GM12878 (cell line): ENCODE data around the gene SDS. TPM values are rescaled to one million over a fixed set of nuclear protein-coding genes. Genes with fewer than 3 reads are reported as not detected.

Source experiments
- ATAC-seq: fragments of 200-7000 bp; cut with Tn5 transposase; 3 replicates; pipeline ENCODE4 v1.9.1; 2020; ENCODE audit warnings: mild to moderate bottlenecking, moderate library complexity
- BruUV-seq: library from RNA; stranded (reverse); fragments of 400-500 nt; replicated peaks from 2 replicates; lab custom pipeline; 2021; lab: Mats Ljungman, UMichigan
- CTCF ChIA-PET: fragments of 300-600 bp; sonication (Branson Sonifier 250); formaldehyde crosslinking; extraction: SDS; loops from one replicate; lab custom pipeline; 2021; ENCODE audit warnings: inconsistent platforms; lab: Yijun Ruan, JAX
- POLR2A ChIA-PET: fragments of 350-600 bp; formaldehyde crosslinking; extraction: SDS; loops from one replicate; lab custom pipeline; 2021; ENCODE audit warnings: inconsistent platforms; lab: Charles Lee
- RAD21 ChIA-PET: fragments of 300-600 bp; sonication (Branson Sonifier 250); formaldehyde crosslinking; loops from one replicate; lab custom pipeline; 2023; ENCODE audit warnings: antibody characterized with exemption; ENCODE audit not compliant: unreplicated experiment; lab: Charles Lee
- SMC1A ChIA-PET: fragments of 300-600 bp; sonication (Branson Sonifier 250); formaldehyde crosslinking; loops from one replicate; lab custom pipeline; 2023; ENCODE audit not compliant: unreplicated experiment, uncharacterized antibody; lab: Charles Lee
- DNase-seq: peaks from one replicate; pipeline ENCODE4 v3.0.0-alpha.2; 2011; ENCODE audit warnings: low read depth, low spot score
- FAIRE-seq: peaks from 3 replicates; lab custom pipeline; 2011; peaks lifted over from hg19 to GRCh38; lab: Jason Lieb, UNC
- H2AFZ ChIP-seq: 2 replicates; pipeline ENCODE4 v1.6.0; 2011; ENCODE audit warnings: low read depth, low read length, control low read depth; ENCODE audit not compliant: control insufficient read depth
- H3K27ac ChIP-seq: 2 replicates; pipeline ENCODE4 v1.5.1; 2011; ENCODE audit warnings: control low read depth; ENCODE audit not compliant: control insufficient read depth, insufficient read depth
- H3K27me3 ChIP-seq, 2 experiments: replicated peaks in 1 of 2; 2 replicates each; pipeline versions ENCODE4 v1.6.0 to v1.6.1; 2011; ENCODE audit warnings: low read length in 1 of 2; ENCODE audit not compliant: control insufficient read depth in 2 of 2, insufficient read depth in 2 of 2
- H3K36me3 ChIP-seq, 2 experiments: 2 replicates each; pipeline ENCODE4 v1.5.1; 2011; ENCODE audit warnings: low read length in 1 of 2; ENCODE audit not compliant: control insufficient read depth in 2 of 2, insufficient read depth in 2 of 2
- H3K4me1 ChIP-seq: 2 replicates; pipeline ENCODE4 v1.6.1; 2011; ENCODE audit warnings: mild to moderate bottlenecking, low read length, moderate library complexity, mixed read lengths; ENCODE audit not compliant: control insufficient read depth, insufficient read depth
- H3K4me2 ChIP-seq: 2 replicates; pipeline ENCODE4 v1.6.0; 2011; ENCODE audit warnings: control low read depth; ENCODE audit not compliant: control insufficient read depth, insufficient read depth
- H3K4me3 ChIP-seq: fragments of 200-600 bp; sonication (generic); 2 replicates; pipeline ENCODE4 v1.5.1; 2016
- H3K79me2 ChIP-seq: 2 replicates; pipeline ENCODE4 v1.6.0; 2011; ENCODE audit warnings: low read length; ENCODE audit not compliant: control insufficient read depth, insufficient read depth
- H3K9ac ChIP-seq: 2 replicates; pipeline ENCODE4 v1.8.0; 2011; ENCODE audit warnings: low read length, control low read depth, mixed read lengths; ENCODE audit not compliant: control insufficient read depth, insufficient read depth
- H3K9me3 ChIP-seq: replicated peaks from 3 replicates; pipeline ENCODE4 v1.5.1; 2011; ENCODE audit warnings: mild to moderate bottlenecking, low read length; ENCODE audit not compliant: control insufficient read depth, insufficient read depth
- H4K20me1 ChIP-seq: 2 replicates; pipeline ENCODE4 v1.6.0; 2011; ENCODE audit not compliant: control insufficient read depth, insufficient read depth
- BRCA1 ChIP-seq: IDR thresholded peaks from 2 replicates; pipeline ENCODE4 v1.6.1; 2011; ENCODE audit warnings: low read depth, low read length, improper control_type of control experiment
- CBX5 ChIP-seq: sonication (generic); IDR thresholded peaks from 2 replicates; pipeline ENCODE4 v1.6.1; 2016; ENCODE audit warnings: low read depth, moderate library complexity, mild to moderate bottlenecking, inconsistent platforms
- CEBPB ChIP-seq, 2 experiments: fragments of 150-350 bp in 1 of 2; IDR thresholded peaks; 2 replicates each; pipeline ENCODE4 v1.6.1; 2012 to 2014; ENCODE audit warnings: low read depth in 2 of 2, low read length in 2 of 2, borderline replicate concordance in 1 of 2, inconsistent platforms in 1 of 2
- CREM ChIP-seq: IDR thresholded peaks from 2 replicates; pipeline ENCODE4 v1.6.1; 2014; ENCODE audit warnings: antibody characterized with exemption, low read depth
- EP300 ChIP-seq, 2 experiments: fragments of 150-350 bp in 1 of 2; IDR thresholded peaks; 2 replicates each; pipeline ENCODE4 v1.6.1; 2011 to 2012; ENCODE audit warnings: low read depth in 2 of 2, low read length in 2 of 2, borderline replicate concordance in 1 of 2, improper control_type of control experiment in 1 of 2, inconsistent platforms in 1 of 2; ENCODE audit not compliant: control insufficient read depth in 1 of 2
- FOXM1 ChIP-seq: IDR thresholded peaks from 2 replicates; pipeline ENCODE4 v1.6.1; 2012; ENCODE audit warnings: low read depth, mild to moderate bottlenecking, inconsistent platforms, low read length, moderate library complexity
- GABPA ChIP-seq: IDR thresholded peaks from 2 replicates; pipeline ENCODE4 v1.6.1; 2014; ENCODE audit warnings: antibody characterized with exemption, low read depth, mild to moderate bottlenecking, inconsistent platforms
- JUNB ChIP-seq: IDR thresholded peaks from 2 replicates; pipeline ENCODE4 v1.6.1; 2016; ENCODE audit warnings: antibody characterized with exemption, mild to moderate bottlenecking
- KAT2A ChIP-seq: conservative IDR thresholded peaks from 2 replicates; pipeline ENCODE4 v1.6.1; 2011; ENCODE audit warnings: low read depth, low read length; ENCODE audit not compliant: control insufficient read depth
- MTA3 ChIP-seq: IDR thresholded peaks from 2 replicates; pipeline ENCODE4 v1.6.1; 2012; ENCODE audit warnings: low read length, inconsistent platforms, borderline replicate concordance
- NFIC ChIP-seq: IDR thresholded peaks from 2 replicates; pipeline ENCODE4 v1.6.1; 2012; ENCODE audit warnings: low read depth, mild to moderate bottlenecking, inconsistent platforms, low read length, moderate library complexity
- NFXL1 ChIP-seq: fragments of 450-650 bp; IDR thresholded peaks from 2 replicates; pipeline ENCODE4 v1.6.1; 2017; ENCODE audit warnings: antibody characterized with exemption, mild to moderate bottlenecking, borderline replicate concordance
- PML ChIP-seq: IDR thresholded peaks from 2 replicates; pipeline ENCODE4 v1.6.1; 2012; ENCODE audit warnings: low read length, inconsistent platforms
- RB1 ChIP-seq: fragments of 450-650 bp; formaldehyde crosslinking; IDR thresholded peaks from 2 replicates; pipeline ENCODE4 v1.6.1; 2017; ENCODE audit warnings: mild to moderate bottlenecking, borderline replicate concordance
- YBX1 ChIP-seq: fragments of 450-650 bp; IDR thresholded peaks from 2 replicates; pipeline ENCODE4 v1.6.1; 2016; ENCODE audit warnings: antibody characterized with exemption
- ZBTB4 ChIP-seq: fragments of 450-650 bp; formaldehyde crosslinking; IDR thresholded peaks from 2 replicates; pipeline ENCODE4 v1.4.0; 2022; ENCODE audit warnings: mild to moderate bottlenecking, moderate library complexity
- ZSCAN29 ChIP-seq: fragments of 450-650 bp; IDR thresholded peaks from 2 replicates; pipeline ENCODE4 v1.6.1; 2017; ENCODE audit warnings: mild to moderate bottlenecking, moderate library complexity
- WGBS: methylation state at CpG from one replicate; pipeline ENCODE4 v1.1.6; 2016; ENCODE audit warnings: low lambda C conversion rate; ENCODE audit not compliant: insufficient replicate concordance, insufficient coverage; ENCODE audit errors: missing lambda C conversion rate; 5-methylcytosine and 5-hydroxymethylcytosine counted together
- in situ Hi-C: fragments of 300-500 bp; cut with MboI; formaldehyde crosslinking; loops from 9 replicates; pipeline ENCODE4 v1.14.3; 2018; ENCODE audit warnings: mixed read lengths
- intact Hi-C: fragments of 100-400 bp; cut with micrococcal nuclease; formaldehyde crosslinking; loops from one replicate; pipeline ENCODE4 v1.14.2; 2022; ENCODE audit not compliant: unreplicated experiment
- polyA plus RNA-seq, 11 experiments: library from polyadenylated mRNA; depleted of rRNA in 4 of 11; unstranded in 6 of 11; stranded (reverse) in 5 of 11; fragments of >200 nt; fragmentation: Nextera tagmentation in 4 of 11; fragmentation: Illumina TruSeq in 1 of 11; extraction: Ambion mirVana in 4 of 11; extraction: Trizol in 1 of 11; gene quantifications; 1 replicate in 1 of 11; 2 replicates in 10 of 11; pipeline versions ENCODE4 v1.2.1 to v1.2.3, GENCODE V29; 2011 to 2016; ENCODE audit warnings: inconsistent platforms in 2 of 11, missing spikeins in 2 of 11, low read depth in 1 of 11
- total RNA-seq, 4 experiments: library from RNA; depleted of rRNA in 3 of 4; stranded (reverse); fragments of >200 nt in 3 of 4; fragmentation: Illumina TruSeq in 1 of 4; extraction: Trizol in 1 of 4; gene quantifications; 2 replicates each; pipeline versions ENCODE4 v1.2.1 to v1.2.3, GENCODE V29; 2013 to 2021

Gene SDS
- total and polyA plus RNA-seq, 10 of the 15 experiments (the other 5 are each of a cell fraction or from before 2014, with no cell fraction given) = 0.18 TPM; not detected in 9

- Histone ChIP-seq H2AFZ (no peak overlapping the region), H3K4me3 (no peak overlapping the region), H3K9me3 (no peaks in the 10 kb centered on the region), H3K27ac (no peak overlapping the region), H3K36me3 (no peaks in the 10 kb centered on the region), H4K20me1 (no peaks in the 10 kb centered on the region), H3K79me2 (no peaks in the 10 kb centered on the region), H3K27me3 (no peaks in the 10 kb centered on the region; a peak in 1 of 4 replicates), H3K4me1 (no peaks in the 10 kb centered on the region), H3K4me2 (no peak overlapping the region), H3K9ac (no peak overlapping the region)
- ATAC-seq (no peak), DNase-seq (no peak), FAIRE-seq (no peak)
- intact Hi-C loops = no loop called here
- POLR2A ChIA-PET = no interaction called here
- TF ChIP-seq CREM = no peak
- no peak for TF ChIP-seq CEBPB (IDR thresholded peaks at IDR 0.05; ENCODE audit: borderline replicate concordance in 1 of 2, low read depth in 2 of 2, low read length in 2 of 2)
- CTCF ChIA-PET = interaction anchor here (1.0 to 1.1 kb wide), 3 partner anchors 24 to 78 kb away, joined by 3 to 4 read pairs (median 3); no protein-coding TSS in a partner anchor
- no TSS peak for BruUV-seq
- RAD21 ChIA-PET = no interaction called here
- SMC1A ChIA-PET = interaction anchor here (0.6 kb wide), 1 partner anchor 1410 kb away, joined by 3 read pairs; no protein-coding TSS in a partner anchor
- WGBS = 72% methylated on average over 2 of the region's 2 CpGs
- in situ Hi-C loops = no loop called here
These were observed 55.8 kb downstream of the SDS start for GRCh38 chr12:113347892-113348291.

- RAD21 ChIA-PET = interaction anchor here (0.6 kb wide), 1 partner anchor 12 kb away, joined by 4 read pairs; the partner anchor contains the start of gene SLC8B1
- 58% methylated on average over 3 of the region's 3 CpGs for WGBS
- no TSS peak for BruUV-seq
- TF ChIP-seq JUNB = no peak
- no peak for TF ChIP-seq YBX1
- no peak for TF ChIP-seq CBX5
- TF ChIP-seq BRCA1 = no peak
- no peak for TF ChIP-seq ZBTB4
- TF ChIP-seq EP300 (IDR thresholded peaks at IDR 0.05; ENCODE audit: borderline replicate concordance in 1 of 2, control insufficient read depth in 1 of 2, low read depth in 2 of 2, low read length in 2 of 2) = no peak
- no peak for TF ChIP-seq FOXM1
- no peak for TF ChIP-seq PML
- no peak for TF ChIP-seq ZSCAN29
- TF ChIP-seq GABPA = no peak
- TF ChIP-seq NFXL1 = no peak
- TF ChIP-seq NFIC = no peak
- no peak for TF ChIP-seq MTA3
- no peak for TF ChIP-seq KAT2A
- TF ChIP-seq RB1 = no peak
These were observed 56.6 kb downstream of the SDS start for GRCh38 chr12:113347107-113347506.

More at GRCh38 chr12:113347107-113347506, 56.6 kb downstream of the SDS start:
- H3K9me3 ChIP-seq = no peaks in the 10 kb centered on the region
- H3K4me3 ChIP-seq = no peak overlapping the region
- CTCF ChIA-PET = interaction anchor here (0.5 to 1.2 kb wide), 4 partner anchors 10 to 78 kb away, joined by 3 to 4 read pairs (median 3); no protein-coding TSS in a partner anchor
- DNase-seq = no peak
- no peaks in the 10 kb centered on the region for H4K20me1 ChIP-seq
- no peaks in the 10 kb centered on the region for H3K36me3 ChIP-seq
- SMC1A ChIA-PET = no interaction called here
- FAIRE-seq = no peak
- H3K4me2 ChIP-seq = no peak overlapping the region
- no peaks in the 10 kb centered on the region for H3K4me1 ChIP-seq
- no peaks in the 10 kb centered on the region for H3K79me2 ChIP-seq
- no peak; the same call in 2 of the 3 replicates for ATAC-seq
- intact Hi-C loops (no loop called here), in situ Hi-C loops (no loop called here)
- no peak overlapping the region for H3K9ac ChIP-seq
- no peaks in the 10 kb centered on the region; a peak in 1 of 4 replicates for H3K27me3 ChIP-seq
- H2AFZ ChIP-seq = no peak overlapping the region
- POLR2A ChIA-PET = no interaction called here
- H3K27ac ChIP-seq = no peak overlapping the region
